NCI-H345 treated with DMSO at 0.1 percent for 48 hours (cell line): ENCODE results near the gene GPR135.
"Not testable (repeated sequence)": the region's sequence is repeated elsewhere in the genome, so short reads cannot be mapped to it uniquely, and the experiment has no call there.

ENCODE experiments used
- DNase-seq: peaks from one replicate; lab custom pipeline; 2025; ENCODE audit not compliant: unreplicated experiment; lab: John Stamatoyannopoulos, UW

Gene GPR135

DNA sequence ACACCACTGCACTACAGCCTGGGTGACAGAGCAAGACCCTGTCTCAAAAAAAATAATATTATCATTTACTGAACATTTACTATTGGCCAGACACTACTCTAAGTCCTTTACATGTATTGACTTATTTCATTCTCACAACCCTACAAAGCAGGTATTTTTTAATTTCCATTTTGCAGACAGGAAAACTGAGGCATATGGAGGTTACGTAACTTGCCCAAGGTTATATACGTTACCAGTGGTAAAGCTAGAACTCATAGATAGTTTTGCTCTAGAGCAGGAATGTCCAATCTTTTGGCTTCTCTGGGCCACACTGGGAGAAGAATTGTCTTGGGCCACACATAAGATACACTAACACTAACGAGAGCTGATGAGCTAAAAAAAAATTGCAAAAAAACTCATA is 13.4 kb upstream of the GPR135 start:
- no peak for DNase-seq

DNA sequence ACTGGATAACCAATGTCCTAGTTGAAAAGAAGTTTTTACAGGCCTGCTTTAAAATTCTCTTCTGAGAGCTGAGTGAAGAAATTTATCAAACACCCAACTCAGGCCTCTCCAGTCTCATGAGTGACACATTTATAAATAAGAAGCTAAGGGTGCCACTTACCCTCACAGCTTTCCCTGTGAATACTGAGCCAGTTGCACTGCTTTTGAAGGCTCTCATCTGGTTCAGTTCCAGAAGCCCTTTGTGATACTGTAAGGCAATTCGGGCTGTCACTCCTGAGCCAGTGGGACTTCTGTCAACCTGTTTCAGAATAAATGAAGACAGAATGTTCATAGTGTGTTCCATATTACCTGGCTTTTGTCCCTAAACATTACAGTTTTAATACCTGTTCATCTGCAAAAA is 10.5 kb upstream of the GPR135 start:
- no peak for DNase-seq

DNA sequence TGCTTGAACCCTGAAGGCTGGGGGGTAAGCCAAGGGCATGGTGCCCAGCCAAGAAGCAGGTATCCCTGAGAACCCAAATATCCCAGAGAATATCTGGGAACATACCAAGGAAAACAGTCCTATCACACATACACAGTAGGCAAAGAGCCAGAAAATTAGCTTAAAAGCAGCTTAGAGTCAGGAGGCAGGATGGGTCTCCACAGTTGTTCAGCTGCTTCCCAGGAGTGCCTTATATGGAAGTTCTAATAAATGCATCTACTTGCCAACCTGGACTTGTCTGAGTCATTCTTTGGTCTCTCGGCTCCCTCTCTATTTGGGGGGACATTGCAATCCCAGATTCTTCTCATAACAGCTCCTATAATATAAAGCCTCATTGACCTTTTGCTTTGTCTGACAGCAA is 9.0 kb upstream of the GPR135 start:
- no peak for DNase-seq

DNA sequence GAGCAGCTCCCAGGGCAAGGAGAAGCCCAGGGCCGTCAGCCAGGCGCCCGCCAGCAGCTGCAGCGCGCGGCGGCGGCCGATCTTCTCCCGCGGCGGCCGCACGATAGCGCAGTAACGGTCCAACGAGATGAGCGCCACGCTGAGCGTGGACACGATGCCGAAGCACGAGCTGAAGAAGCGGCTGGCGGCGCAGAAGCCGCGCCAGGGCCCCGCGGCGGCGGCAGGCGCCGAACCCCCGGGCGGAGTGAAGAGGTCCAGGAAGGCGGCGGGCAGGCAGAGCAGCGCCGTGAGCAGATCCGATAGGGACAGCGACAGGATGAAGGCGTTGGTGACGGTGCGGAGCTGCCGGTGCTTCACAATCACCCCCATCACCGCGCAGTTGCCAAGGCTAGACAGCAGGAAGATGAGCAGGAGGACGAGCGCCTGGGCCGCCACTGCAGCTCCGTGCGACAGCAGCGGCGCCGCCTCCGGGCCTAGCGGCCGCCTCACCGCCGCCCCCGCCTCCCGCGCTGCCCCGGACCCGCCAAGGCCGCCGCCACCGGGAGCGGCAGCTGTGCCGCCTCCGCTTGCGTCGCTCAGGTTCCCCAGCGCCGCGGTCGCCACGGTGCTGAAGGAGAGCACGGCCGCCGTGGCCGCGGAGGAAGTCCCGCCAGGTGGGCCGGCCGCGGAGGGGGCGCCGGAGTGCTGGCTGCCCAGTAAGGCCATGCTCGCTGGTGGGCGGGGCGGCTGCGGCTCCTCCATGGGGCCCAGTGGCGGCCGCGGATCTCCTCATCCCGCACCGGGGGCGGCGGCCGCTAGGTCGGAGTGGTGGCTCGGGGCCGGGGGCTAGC is 479 bp downstream of the GPR135 start:
- peak; percentile 38 for DNase-seq

DNA sequence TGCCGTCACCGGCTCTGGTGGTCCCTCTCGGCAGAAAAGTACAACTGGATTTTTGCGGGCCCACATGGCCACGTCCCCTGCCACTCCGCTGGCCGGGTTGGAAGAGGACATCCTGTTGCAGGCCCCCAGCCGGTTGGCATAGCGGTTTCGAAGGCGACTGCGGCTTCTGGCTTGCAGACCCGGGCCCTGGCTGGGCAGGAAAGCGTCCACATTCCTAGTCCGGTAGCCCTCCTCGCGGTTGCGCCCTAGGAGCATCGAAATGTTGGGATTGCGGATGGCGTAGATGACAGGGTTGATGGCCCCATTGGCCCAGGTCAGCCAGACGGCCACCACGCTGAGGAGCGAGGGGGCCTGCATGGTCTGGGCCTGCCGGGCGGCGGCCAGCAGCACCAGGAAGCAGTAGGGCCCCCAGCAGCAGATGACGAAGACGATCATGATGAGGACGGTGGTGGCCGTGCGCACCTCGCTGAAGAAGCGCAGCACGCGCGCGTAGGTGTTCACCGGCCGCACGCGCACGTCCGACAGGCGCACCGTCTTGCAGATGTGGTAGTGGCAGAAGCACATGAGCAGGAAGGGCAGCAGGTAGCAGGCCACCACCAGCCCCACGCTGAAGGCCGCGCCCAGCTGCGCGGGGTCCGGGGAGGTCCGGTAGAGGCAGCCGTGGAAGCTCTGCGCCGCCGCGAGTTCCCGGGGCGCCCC is 1.2 kb downstream of the GPR135 start:
- DNase-seq, result no peak

DNA sequence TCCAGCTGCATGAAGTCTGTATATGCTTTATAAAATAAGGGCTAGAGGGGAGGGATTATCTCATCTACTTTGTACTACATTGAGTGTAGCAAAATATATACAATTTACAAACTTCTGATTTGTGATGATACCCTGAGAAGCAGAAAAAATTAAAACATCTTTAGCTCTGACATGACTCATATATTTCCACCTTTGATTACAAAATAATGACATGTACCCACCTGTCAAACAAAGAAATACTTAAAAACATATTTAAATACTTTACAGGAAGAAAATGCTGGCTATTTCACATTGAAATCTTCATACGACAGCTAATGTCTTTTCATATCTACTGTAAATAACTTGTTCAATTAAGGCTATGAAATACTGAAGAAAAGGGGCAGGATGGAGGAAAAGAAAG is 3.3 kb downstream of the GPR135 start:
- DNase-seq, result no peak

DNA sequence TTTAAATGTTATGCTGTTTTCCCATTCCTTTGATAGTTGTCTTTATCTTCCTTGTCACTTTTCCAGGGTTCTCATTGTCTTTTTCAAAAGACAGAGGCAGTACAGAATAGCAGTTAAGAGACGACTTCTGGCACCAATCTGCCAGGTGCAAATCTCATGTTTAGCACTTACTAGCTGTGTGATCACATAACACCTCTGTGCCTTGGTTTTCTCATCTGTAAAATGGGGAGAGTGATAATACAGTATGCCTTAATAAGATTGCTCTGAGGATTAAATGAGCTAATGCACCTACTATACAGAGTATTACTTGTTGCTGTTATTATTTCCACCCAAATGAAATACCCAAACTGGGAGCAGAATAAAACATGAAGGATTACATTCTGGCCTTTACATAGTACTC is 4.8 kb downstream of the GPR135 start:
- no peak for DNase-seq

DNA sequence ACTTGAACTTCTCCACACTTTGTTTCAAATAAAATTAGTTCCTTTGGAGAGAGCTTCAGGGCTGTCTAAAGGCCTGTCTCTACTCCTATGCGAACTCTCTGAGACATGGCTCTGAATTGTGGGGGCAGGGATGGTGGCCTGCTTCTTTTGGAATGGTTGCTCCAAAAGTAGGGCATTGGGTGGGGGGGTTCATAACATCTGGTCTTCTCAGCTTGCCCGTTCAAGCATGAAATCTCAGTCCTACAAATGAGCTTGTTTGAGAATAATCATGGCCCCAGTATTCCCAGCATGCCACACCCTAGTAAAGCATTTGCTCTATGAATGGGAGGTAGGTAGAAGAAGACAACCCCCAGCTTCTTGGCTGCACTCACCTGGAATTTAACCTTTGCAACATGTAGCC is 6.7 kb downstream of the GPR135 start:
- DNase-seq, result no peak

DNA sequence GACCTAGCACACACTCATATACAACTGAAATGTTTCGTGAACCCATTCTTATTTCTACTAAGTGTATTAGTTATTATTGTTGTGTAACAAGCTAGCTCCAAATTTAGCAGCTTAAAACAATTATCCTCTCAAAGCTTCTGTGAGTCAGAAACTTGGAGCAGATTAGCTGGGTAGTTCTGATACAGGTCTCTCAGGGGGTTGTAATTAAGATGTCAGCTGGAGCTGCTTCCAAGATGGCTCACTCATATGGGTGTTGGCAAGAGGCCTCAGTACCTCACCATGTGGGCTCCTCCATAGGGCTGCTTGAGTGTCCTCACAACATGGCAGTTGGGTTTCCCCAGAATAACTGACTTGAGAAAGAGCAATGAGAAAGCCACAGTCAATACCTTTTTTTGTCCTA is 9.8 kb downstream of the GPR135 start:
- DNase-seq, result no peak

DNA sequence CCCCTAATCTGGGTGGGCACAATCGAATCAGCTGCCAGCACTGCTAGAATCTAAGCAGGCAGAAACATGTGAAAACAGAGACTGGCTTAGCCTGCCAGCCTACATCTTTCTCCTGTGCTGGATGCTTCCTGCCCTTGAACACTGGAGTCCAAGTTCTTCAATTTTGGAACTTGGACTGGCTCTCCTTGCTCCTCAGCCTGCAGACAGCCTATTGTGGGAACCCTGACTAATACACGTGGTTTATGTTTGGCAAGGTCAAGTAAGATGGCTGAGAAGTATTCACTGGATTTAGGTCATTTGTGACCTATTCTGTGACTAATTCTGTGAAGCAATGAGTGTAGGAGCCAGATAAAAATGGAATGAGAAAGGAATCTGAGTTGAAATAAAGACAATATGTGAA is 11.0 kb downstream of the GPR135 start:
- no peak for DNase-seq

DNA sequence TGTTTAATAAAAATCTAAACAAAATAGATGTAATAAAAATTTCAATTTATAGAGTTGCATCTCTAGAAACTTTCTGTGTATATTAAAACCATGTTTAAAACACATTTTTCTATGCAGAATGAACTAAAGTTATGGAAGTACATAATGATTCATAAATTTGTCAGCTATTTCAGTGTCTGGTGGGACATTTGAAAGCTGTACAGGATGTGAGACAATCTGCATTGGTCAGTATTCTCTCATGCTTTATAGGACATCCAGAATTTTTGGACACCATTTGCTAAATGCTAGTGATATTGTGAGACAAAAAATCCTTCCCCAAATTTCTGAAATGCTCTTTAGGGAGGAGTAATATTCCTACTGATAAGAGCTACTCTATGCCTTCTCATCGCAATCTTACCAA is 13.3 kb downstream of the GPR135 start:
- no peak for DNase-seq

DNA sequence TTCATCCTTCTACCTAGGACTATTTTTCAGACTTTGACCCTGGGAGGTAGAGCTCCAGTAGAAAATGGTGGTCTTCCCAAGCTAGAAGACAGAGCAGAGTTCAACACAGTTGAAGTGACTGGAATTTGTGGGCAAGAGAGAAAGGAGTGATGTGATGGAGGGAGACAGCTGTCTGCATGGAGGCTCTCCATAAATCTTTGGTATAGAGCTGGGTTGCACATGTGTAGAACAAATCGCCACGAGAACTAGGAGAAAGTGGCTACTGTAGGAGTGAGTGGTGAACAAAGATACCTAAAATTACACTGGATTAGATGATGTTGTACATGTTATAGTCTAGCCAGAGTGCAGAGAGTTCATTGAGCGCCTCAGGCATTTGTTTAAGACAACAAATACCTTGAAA is 14.5 kb downstream of the GPR135 start:
- no peak for DNase-seq

DNA sequence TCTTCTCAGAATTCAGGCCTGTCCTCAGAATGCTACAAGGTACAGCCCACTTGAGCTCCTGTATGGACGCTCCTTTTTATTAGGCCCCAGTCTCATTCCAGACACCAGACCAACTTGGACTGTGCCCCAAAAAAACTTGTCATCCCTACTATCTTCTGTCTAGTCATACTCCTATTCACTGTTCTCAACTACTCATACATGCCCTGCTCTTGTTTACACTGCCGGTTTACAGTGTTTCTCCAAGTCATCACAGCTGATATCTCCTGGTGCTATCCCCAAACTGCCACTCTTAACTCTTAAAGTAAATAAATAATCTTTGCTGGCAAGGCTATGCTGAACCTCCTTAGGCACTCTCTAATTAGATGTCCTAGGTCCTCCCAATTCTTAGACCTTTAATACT is 16.5 kb downstream of the GPR135 start:
- DNase-seq, result not testable (repeated sequence)

DNA sequence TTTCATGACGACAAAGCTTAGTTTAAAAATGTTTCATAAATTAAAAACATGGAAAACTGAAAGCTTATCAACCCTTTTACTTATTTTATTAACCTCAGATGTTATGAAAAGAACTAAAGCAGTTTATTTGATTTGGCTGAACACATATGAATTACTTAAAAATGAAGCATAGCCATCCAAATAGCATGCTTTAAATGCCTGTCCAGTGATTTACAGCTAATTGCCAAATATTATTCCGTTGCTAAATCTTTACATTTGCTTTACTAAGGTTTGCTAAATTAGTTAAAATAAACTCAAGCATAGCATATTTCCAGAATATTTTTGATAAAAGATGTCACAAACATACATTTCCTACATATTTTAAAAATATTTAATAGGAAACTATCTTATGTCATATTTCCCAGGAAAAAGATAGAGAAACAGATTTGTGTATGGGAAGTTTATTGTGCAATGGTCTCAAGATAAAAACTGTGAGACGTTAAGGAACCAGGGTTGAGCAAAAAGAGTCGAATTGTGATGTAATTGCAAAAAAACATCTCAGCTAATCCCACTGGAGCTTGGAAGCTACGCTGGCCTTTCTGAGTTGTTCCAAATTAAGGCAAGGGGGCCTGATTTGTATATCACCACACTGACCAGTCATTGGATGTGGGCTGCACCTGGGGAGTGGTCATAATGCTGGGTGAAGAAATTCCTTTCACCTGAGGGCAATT is 25.8 kb downstream of the GPR135 start:
- no peak for DNase-seq

DNA sequence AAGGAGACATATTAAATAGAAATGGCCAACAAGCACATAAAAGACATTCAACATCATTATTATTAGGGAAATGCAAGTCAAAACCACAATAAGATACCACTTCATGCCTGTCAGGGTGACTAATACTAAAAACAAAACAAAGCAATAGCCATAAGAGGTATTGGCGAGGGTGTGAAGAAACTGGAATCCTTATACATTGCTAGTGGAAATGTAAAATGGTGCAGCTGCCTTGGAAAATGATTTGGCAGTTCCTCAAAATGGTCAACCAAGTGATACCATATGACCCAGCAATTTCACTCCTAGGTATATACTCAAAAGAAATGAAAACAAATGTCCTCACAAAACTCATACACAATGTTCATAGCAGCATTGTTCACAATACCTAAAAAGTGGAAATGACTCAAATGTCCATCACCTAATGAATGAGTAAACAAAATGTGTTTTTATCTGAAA is 27.0 kb downstream of the GPR135 start:
- no peak for DNase-seq

DNA sequence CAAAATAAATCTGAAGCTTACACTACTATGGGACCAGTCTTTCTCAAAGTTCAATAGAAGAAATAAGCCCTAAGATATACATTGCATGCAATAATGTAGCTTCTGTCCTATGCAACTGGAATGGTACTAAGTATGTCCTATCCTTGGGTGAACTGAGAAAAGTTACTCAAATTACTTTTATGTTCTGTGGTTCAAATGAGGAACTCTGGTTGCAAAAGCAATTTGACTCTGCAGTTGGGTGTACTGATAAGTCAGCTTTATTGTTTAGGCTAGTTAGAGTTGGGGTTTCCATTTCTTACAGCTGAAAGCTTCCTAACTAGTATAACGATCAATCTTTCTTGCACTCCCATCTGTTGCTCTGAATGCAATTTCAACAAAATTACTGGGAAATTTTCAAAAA is 29.2 kb downstream of the GPR135 start:
- DNase-seq, result no peak

DNA sequence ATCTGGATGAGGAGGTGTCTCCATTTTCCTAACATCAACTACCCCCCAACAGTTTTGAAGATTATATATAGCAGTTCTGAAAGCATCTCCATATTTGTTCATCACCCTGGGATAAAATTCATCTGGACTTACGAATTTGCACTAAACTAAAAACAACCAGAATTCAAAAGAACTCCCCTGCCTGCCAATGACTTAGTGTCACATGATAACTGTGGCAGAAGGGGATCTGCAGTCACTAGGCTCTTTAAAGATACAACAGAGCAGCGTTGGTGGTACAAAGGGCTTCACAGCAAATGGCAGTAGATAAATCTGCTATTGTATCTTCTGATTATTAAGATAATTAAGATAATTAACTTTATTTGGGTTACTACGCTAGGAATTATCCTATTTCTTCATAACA is 30.1 kb downstream of the GPR135 start:
- no peak for DNase-seq

DNA sequence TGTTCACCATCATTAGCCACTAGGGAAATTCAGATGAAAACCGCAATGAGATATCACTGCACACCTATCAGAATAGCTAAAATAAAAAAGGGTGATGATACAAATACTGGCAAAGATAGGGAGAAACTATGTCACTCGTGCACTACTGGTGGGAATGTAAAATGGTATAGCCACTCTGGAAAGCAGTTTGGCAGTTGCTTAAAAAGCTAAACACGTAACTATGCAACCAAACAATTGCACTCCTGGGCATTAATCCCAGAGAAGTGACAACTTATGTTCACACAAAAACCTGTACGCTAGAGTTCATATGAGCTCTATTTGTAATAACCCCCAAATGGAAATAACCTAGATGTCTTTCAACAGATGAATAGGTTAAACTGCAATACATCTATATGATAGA is 35.4 kb downstream of the GPR135 start:
- DNase-seq, result no peak

DNA sequence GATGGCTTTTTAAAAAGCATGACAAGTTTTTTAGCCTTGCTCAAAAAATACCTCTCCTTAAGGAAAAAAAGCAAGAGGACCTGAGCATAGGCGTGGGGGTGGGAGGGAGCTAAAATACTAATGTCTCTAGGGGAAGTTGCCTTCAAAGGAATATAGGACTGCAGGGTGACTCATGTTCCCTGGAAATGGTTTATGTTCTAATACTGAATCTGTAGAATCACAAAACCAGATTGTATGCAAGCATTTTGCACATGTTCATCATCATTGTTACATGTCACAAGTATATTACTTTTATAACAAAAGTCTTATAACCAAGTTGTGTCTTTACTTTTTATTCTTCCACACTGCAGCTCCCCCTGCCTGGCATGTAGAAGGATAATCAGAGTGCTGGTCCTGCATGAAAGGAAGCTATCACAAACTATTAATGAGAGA is 36.6 kb downstream of the GPR135 start:
- no peak for DNase-seq

DNA sequence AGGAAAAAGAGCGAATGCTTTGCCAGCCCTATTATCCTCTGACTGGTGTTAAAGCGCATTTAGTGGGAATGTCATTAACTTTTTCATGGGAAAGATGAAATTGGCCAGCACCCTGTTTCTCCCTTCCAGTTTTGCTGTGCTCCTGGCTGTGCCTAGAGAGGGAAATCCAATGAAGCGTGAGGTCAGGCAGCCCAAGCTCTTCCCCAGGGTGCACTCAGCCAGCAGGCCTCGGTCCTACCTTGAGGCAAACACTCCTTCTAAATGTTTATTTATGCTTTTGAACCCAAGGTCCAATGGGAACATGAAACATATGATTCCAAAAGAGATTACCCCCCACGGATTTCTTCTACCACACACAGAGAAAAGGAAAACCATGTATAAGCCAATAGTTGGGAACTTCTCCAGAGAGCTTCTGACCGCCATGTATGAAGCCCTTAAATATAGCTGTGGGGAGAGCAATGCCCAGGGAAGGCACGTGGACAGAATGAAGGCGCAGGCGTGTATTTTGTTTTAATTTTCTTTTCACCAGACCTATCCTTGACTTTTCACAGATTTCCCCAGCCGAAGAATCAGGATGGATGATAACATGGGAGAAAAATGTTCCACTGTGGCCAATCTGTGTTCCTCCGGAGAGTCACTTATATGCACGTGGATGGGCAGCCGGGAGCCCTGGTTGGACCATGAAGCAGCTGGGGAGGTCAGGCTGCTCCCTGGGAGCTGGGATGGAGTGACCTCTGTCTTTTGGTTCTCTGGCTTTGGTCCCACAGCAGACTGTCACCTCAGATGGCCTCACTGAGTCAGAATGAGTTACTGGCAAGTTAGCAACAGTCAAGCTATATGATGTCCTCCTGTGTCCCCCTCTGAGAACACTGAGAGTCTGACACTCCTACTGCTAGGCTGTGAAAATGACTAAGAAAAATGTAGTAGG is 37.3 kb downstream of the GPR135 start:
- no peak for DNase-seq
